Measurements from ENCODE around the gene TRPM4. TPM values are rescaled to one million over a fixed set of nuclear protein-coding genes. Genes with fewer than 3 reads are reported as not detected.

The TRPM4 gene
- total and polyA plus RNA-seq, 2 of the 8 experiments (the other 6 are each of a cell fraction or from before 2014, with no cell fraction given) = 11.3 to 13.3 TPM

DNA sequence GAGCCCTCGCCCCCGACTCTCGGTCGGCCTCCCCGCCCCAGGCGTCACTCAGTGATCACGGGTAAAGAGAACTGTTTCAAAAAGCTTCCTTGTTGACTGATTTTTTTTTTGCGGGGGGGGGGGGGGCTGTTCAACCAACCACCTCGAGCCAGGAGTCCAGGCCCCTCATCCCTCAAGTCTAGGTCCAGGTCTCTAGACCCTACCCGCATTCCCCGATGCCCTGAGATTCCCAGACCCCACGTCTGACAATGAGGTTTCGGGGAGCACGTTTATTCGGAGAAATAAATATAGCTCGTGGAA lies 6.7 kb upstream of the TRPM4 start (continued):
- no peak for TF ChIP-seq SP4 (IDR thresholded peaks at IDR 0.05; ENCODE audit: low read length)
- no peak for TF ChIP-seq CREB1 (IDR thresholded peaks at IDR 0.05)
